Smooth muscle cell (in vitro differentiated cells): Measurements from ENCODE around the gene EGFR. TPM values are rescaled to one million over a fixed set of nuclear protein-coding genes. Genes with fewer than 3 reads are reported as not detected.

ENCODE experiments used
- DNase-seq: peaks from one replicate; lab custom pipeline; 2025; ENCODE audit not compliant: unreplicated experiment; lab: John Stamatoyannopoulos, UW
- H2AFZ ChIP-seq: fragments of 200-600 bp; sonication (generic); 2 replicates; pipeline ENCODE4 v1.6.0; 2016; ENCODE audit warnings: antibody characterized with exemption, low read depth, mild to moderate bottlenecking
- H3F3A ChIP-seq: fragments of 200-600 bp; sonication (generic); 2 replicates; pipeline ENCODE4 v1.6.0; 2017; ENCODE audit warnings: antibody characterized with exemption, low read depth
- H3K27ac ChIP-seq: fragments of 200-600 bp; sonication (generic); 2 replicates; pipeline ENCODE4 v1.5.1; 2016; ENCODE audit warnings: low read depth, mild to moderate bottlenecking
- H3K27me3 ChIP-seq: fragments of 200-600 bp; sonication (generic); 2 replicates; pipeline ENCODE4 v1.6.1; 2016; ENCODE audit warnings: low read depth, mild to moderate bottlenecking
- H3K36me3 ChIP-seq: fragments of 200-600 bp; sonication (generic); 2 replicates; pipeline ENCODE4 v1.5.1; 2016; ENCODE audit warnings: low read depth
- H3K4me1 ChIP-seq: fragments of 200-600 bp; sonication (generic); 2 replicates; pipeline ENCODE4 v1.5.1; 2016; ENCODE audit warnings: low read depth
- H3K4me2 ChIP-seq: fragments of 200-600 bp; sonication (generic); 2 replicates; pipeline ENCODE4 v1.6.0; 2016; ENCODE audit warnings: mild to moderate bottlenecking
- H3K4me3 ChIP-seq: fragments of 200-600 bp; sonication (generic); 2 replicates; pipeline ENCODE4 v1.5.1; 2016; ENCODE audit warnings: mild to moderate bottlenecking
- H3K79me2 ChIP-seq: fragments of 200-600 bp; sonication (generic); 2 replicates; pipeline ENCODE4 v1.6.0; 2016; ENCODE audit warnings: low read depth, mild to moderate bottlenecking
- H3K9ac ChIP-seq: fragments of 200-600 bp; sonication (generic); 2 replicates; pipeline ENCODE4 v1.6.0; 2016; ENCODE audit warnings: low read depth
- H3K9me3 ChIP-seq: fragments of 200-600 bp; sonication (generic); replicated peaks from 2 replicates; pipeline ENCODE4 v1.5.1; 2016; ENCODE audit warnings: low read depth
- H4K20me1 ChIP-seq: fragments of 200-600 bp; sonication (generic); 2 replicates; pipeline ENCODE4 v1.6.0; 2016; ENCODE audit warnings: low read depth
- CTCF ChIP-seq: fragments of 200-600 bp; sonication (generic); IDR thresholded peaks from 2 replicates; pipeline ENCODE4 v1.5.1; 2017; ENCODE audit warnings: borderline replicate concordance, mild to moderate bottlenecking, antibody characterized with exemption; ENCODE audit not compliant: insufficient read depth, poor library complexity, severe bottlenecking
- WGBS: methylation state at CpG from one replicate; pipeline ENCODE4 v1.1.7; 2016; ENCODE audit warnings: low lambda C conversion rate; 5-methylcytosine and 5-hydroxymethylcytosine counted together
- polyA plus RNA-seq: library from polyadenylated mRNA; unstranded; fragments of >200 nt; fragmentation: Nextera tagmentation; extraction: Ambion mirVana; gene quantifications from 2 replicates; pipeline ENCODE4 v1.2.1, GENCODE V29; 2016
- total RNA-seq: library from RNA; depleted of rRNA; stranded (reverse); fragments of >200 nt; gene quantifications from 2 replicates; pipeline ENCODE4 v1.2.3, GENCODE V29; 2014

Gene EGFR
- total and polyA plus RNA-seq, 2 experiments from 2014 or later = 9.0 to 31.1 TPM

GRCh38 chr7:55130395-55131141, 111.8 kb downstream of the EGFR start:
- Histone ChIP-seq H3K9ac (peak overlapping the region; percentile 73), H3K27me3 (no peaks in the 10 kb centered on the region), H3K36me3 (no peaks in the 10 kb centered on the region), H3K27ac (peak overlapping the region; percentile 99), H3K4me3 (no peak overlapping the region), H3K79me2 (no peaks in the 10 kb centered on the region), H3K9me3 (no peaks in the 10 kb centered on the region), H4K20me1 (no peaks in the 10 kb centered on the region), H2AFZ (no peak overlapping the region), H3F3A (peaks cover 34% of the 10 kb centered on the region), H3K4me2 (peak overlapping the region; percentile 62), H3K4me1 (peaks cover 53% of the 10 kb centered on the region)
- TF ChIP-seq CTCF = no peak
- 23% methylated on average over 15 of the region's 15 CpGs for WGBS
- DNase-seq = no peak

GRCh38 chr7:55131142-55131929, 112.5 kb downstream of the EGFR start:
- Histone ChIP-seq H2AFZ (no peak overlapping the region), H3K27me3 (no peaks in the 10 kb centered on the region), H3K4me2 (peak overlapping the region; percentile 62), H3K79me2 (no peaks in the 10 kb centered on the region), H3K4me3 (no peak overlapping the region), H3K36me3 (no peaks in the 10 kb centered on the region), H3K4me1 (peaks cover 53% of the 10 kb centered on the region), H3F3A (peaks cover 34% of the 10 kb centered on the region), H3K27ac (peak overlapping the region; percentile 99), H3K9me3 (no peaks in the 10 kb centered on the region), H3K9ac (peak overlapping the region; percentile 73), H4K20me1 (no peaks in the 10 kb centered on the region)
- WGBS = 66% methylated on average over 17 of the region's 17 CpGs
- TF ChIP-seq CTCF = no peak
- DNase-seq = no peak

GRCh38 chr7:55132550-55132889, 113.7 kb downstream of the EGFR start:
- peak overlapping the region; percentile 99 for H3K27ac ChIP-seq
- no peaks in the 10 kb centered on the region for H3K27me3 ChIP-seq
- H3K79me2 ChIP-seq = no peaks in the 10 kb centered on the region
- 56% methylated on average over 5 of the region's 5 CpGs for WGBS
- no peak for TF ChIP-seq CTCF
- H3K4me2 ChIP-seq = peak overlapping the region; percentile 59
- no peaks in the 10 kb centered on the region for H3K9me3 ChIP-seq
- H4K20me1 ChIP-seq = no peaks in the 10 kb centered on the region
- no peak for DNase-seq
- H3F3A ChIP-seq = peaks cover 34% of the 10 kb centered on the region
- H2AFZ ChIP-seq = no peak overlapping the region
- no peak overlapping the region for H3K4me3 ChIP-seq
- no peaks in the 10 kb centered on the region for H3K36me3 ChIP-seq
- peaks cover 53% of the 10 kb centered on the region for H3K4me1 ChIP-seq
- H3K9ac ChIP-seq = peak overlapping the region; percentile 73
